ENCODE results near the gene NPIPB8. TPM values are rescaled to one million over a fixed set of nuclear protein-coding genes. Genes with fewer than 3 reads are reported as not detected.

NPIPB8 gene
- total and polyA plus RNA-seq, 9 of the 15 experiments (the other 6 are each of a cell fraction or from before 2014, with no cell fraction given) = 0.16 TPM; not detected in 8

DNA sequence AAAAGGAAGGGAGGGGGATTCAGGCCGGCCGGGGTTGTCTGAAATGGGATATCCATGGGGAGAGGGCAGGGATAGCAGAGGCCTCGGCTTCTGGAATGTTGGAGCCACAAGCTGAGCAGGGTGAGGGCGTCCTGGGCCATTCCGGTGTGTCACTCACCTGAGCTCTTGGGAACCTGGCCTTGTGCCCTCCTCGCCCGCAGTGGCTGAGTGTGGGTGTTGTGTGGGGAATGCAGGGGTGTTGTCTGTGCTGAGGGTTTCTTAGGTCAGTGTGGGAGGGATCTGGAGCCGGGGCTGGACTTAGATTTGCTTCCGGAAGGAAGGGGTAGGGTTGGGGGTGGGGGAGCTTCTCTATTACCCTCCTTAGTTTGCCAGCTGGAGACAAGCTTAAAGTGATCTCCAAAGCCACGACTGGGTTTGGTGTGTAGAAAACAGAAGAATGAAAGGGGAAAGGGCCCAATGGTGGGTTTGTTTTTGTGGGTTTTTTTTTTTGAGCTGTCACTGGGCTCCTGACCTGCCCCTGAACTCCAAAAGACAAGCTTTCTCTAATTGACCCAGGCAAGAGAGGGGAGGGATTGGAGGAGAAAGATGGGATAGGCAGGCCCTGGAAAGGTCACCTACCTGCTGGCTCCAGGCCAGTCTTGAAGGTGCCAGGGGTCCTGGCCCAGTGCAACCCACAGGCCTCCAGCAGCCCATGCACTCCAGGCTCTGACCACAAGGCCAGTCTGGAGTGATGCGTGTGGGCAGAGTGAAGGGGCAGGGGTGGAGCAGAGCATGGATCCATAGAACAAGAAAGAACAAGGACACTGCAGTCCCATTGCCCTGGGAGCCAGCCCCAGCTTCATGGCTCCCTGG, 40.8 kb upstream of the NPIPB8 start, which contains the start of gene SULT1A2 (continued):
- TF ChIP-seq, protein P1, sequence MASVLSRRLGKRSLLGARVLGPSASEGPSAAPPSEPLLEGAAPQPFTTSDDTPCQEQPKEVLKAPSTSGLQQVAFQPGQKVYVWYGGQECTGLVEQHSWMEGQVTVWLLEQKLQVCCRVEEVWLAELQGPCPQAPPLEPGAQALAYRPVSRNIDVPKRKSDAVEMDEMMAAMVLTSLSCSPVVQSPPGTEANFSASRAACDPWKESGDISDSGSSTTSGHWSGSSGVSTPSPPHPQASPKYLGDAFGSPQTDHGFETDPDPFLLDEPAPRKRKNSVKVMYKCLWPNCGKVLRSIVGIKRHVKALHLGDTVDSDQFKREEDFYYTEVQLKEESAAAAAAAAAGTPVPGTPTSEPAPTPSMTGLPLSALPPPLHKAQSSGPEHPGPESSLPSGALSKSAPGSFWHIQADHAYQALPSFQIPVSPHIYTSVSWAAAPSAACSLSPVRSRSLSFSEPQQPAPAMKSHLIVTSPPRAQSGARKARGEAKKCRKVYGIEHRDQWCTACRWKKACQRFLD (CRISPR knock-in tag; IDR thresholded peaks at IDR 0.05) = 0 out of 2 replicates have a peak, but pooled peaks have one; percentile 34
- TF ChIP-seq KDM5B (IDR thresholded peaks at IDR 0.05; ENCODE audit: insufficient replicate concordance, low read depth, low read length) (peak; percentile 49), ETV1 (tag; conservative IDR thresholded peaks at IDR 0.05; ENCODE audit: low read depth) (peak; percentile 49), ZNF384 (IDR thresholded peaks at IDR 0.05; ENCODE audit: low read depth, low read length) (0 out of 2 replicates have a peak, but pooled peaks have one; percentile 42), RAD51 (IDR thresholded peaks at IDR 0.05; ENCODE audit: borderline replicate concordance, low read depth) (no peak), POLR2G (IDR thresholded peaks at IDR 0.05; ENCODE audit: low read depth, low read length) (peak; percentile 66), DPF2 (IDR thresholded peaks at IDR 0.05) (peak; percentile 57; the same call in 1 of the 2 replicates)
- TF ChIP-seq, protein P2, sequence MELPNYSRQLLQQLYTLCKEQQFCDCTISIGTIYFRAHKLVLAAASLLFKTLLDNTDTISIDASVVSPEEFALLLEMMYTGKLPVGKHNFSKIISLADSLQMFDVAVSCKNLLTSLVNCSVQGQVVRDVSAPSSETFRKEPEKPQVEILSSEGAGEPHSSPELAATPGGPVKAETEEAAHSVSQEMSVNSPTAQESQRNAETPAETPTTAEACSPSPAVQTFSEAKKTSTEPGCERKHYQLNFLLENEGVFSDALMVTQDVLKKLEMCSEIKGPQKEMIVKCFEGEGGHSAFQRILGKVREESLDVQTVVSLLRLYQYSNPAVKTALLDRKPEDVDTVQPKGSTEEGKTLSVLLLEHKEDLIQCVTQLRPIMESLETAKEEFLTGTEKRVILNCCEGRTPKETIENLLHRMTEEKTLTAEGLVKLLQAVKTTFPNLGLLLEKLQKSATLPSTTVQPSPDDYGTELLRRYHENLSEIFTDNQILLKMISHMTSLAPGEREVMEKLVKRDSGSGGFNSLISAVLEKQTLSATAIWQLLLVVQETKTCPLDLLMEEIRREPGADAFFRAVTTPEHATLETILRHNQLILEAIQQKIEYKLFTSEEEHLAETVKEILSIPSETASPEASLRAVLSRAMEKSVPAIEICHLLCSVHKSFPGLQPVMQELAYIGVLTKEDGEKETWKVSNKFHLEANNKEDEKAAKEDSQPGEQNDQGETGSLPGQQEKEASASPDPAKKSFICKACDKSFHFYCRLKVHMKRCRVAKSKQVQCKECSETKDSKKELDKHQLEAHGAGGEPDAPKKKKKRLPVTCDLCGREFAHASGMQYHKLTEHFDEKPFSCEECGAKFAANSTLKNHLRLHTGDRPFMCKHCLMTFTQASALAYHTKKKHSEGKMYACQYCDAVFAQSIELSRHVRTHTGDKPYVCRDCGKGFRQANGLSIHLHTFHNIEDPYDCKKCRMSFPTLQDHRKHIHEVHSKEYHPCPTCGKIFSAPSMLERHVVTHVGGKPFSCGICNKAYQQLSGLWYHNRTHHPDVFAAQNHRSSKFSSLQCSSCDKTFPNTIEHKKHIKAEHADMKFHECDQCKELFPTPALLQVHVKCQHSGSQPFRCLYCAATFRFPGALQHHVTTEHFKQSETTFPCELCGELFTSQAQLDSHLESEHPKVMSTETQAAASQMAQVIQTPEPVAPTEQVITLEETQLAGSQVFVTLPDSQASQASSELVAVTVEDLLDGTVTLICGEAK (IDR thresholded peaks at IDR 0.05) = 0 out of 2 replicates have a peak, but pooled peaks have one; percentile 11
- TF ChIP-seq, protein P2 (CRISPR knock-in tag; IDR thresholded peaks at IDR 0.05) = no peak
- TF ChIP-seq, protein P3, sequence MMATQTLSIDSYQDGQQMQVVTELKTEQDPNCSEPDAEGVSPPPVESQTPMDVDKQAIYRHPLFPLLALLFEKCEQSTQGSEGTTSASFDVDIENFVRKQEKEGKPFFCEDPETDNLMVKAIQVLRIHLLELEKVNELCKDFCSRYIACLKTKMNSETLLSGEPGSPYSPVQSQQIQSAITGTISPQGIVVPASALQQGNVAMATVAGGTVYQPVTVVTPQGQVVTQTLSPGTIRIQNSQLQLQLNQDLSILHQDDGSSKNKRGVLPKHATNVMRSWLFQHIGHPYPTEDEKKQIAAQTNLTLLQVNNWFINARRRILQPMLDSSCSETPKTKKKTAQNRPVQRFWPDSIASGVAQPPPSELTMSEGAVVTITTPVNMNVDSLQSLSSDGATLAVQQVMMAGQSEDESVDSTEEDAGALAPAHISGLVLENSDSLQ (IDR thresholded peaks at IDR 0.05) = peak; percentile 60; the same call in 1 of the 2 replicates

All from K562 (cell line).